Mucosa of rectum (tissue), 2 donors: Measurements from ENCODE around the gene NNMT.

ENCODE experiments used
- H3K27ac ChIP-seq, 2 donors: one replicate each; pipeline ENCODE4 v1.7.0; 2013; ENCODE audit warnings: inconsistent platforms in 2 of 2, low read depth in 2 of 2, low read length in 2 of 2
- H3K27me3 ChIP-seq, 2 donors: one replicate each; pipeline ENCODE4 v1.7.0; 2013; ENCODE audit warnings: low read length in 2 of 2; ENCODE audit not compliant: control insufficient read depth in 2 of 2, insufficient read depth in 2 of 2
- H3K36me3 ChIP-seq, 2 donors: one replicate each; pipeline ENCODE4 v1.7.0; 2013; ENCODE audit warnings: low read length in 2 of 2; ENCODE audit not compliant: control insufficient read depth in 2 of 2, insufficient read depth in 2 of 2
- H3K4me1 ChIP-seq, 2 donors: one replicate each; pipeline ENCODE4 v1.7.0; 2013; ENCODE audit warnings: low read length in 2 of 2, mild to moderate bottlenecking in 1 of 2; ENCODE audit not compliant: control insufficient read depth in 2 of 2, insufficient read depth in 2 of 2
- H3K4me3 ChIP-seq, 2 donors: one replicate each; pipeline ENCODE4 v1.7.0; 2013; ENCODE audit warnings: low read length in 2 of 2
- H3K9ac ChIP-seq, 2 donors: one replicate each; pipeline ENCODE4 v1.7.0; 2013; ENCODE audit warnings: low read length in 2 of 2, low read depth in 1 of 2, mild to moderate bottlenecking in 1 of 2
- H3K9me3 ChIP-seq, 2 donors: one replicate each; pipeline ENCODE4 v1.7.0; 2013; ENCODE audit warnings: low read length in 2 of 2; ENCODE audit not compliant: control insufficient read depth in 2 of 2
- donor health status: healthy.
- donor health status: Normal muscosa, but diverticular disease.

Gene NNMT

GRCh38 chr11:114342476-114342875, 46.3 kb downstream of the NNMT start:
- Histone ChIP-seq H3K27me3 (no peaks in the 10 kb centered on the region), H3K27ac (no peak overlapping the region), H3K9me3 (no peaks in the 10 kb centered on the region), H3K36me3 (no peaks in the 10 kb centered on the region), H3K4me3 (no peak overlapping the region), H3K4me1 (peaks cover 4 to 6% of the 10 kb centered on the region in 2 donors), H3K9ac (no peak overlapping the region)

GRCh38 chr11:114343020-114343419, 46.8 kb downstream of the NNMT start:
- Histone ChIP-seq H3K4me3 (no peak overlapping the region), H3K4me1 (peaks cover 4 to 6% of the 10 kb centered on the region in 2 donors), H3K27ac (no peak overlapping the region), H3K36me3 (no peaks in the 10 kb centered on the region), H3K9me3 (no peaks in the 10 kb centered on the region), H3K27me3 (no peaks in the 10 kb centered on the region), H3K9ac (no peak overlapping the region)

GRCh38 chr11:114343493-114343892, 47.3 kb downstream of the NNMT start:
- Histone ChIP-seq H3K4me1 (peaks cover 4 to 6% of the 10 kb centered on the region in 2 donors), H3K36me3 (no peaks in the 10 kb centered on the region), H3K9me3 (no peaks in the 10 kb centered on the region), H3K9ac (no peak overlapping the region), H3K27ac (no peak overlapping the region), H3K4me3 (no peak overlapping the region), H3K27me3 (no peaks in the 10 kb centered on the region)

- H3K9me3 ChIP-seq: no peaks in the 10 kb centered on the region
- H3K4me3 ChIP-seq: no peak overlapping the region
- no peaks in the 10 kb centered on the region for H3K36me3 ChIP-seq
- peaks cover 4 to 6% of the 10 kb centered on the region in 2 donors for H3K4me1 ChIP-seq
- no peaks in the 10 kb centered on the region for H3K27me3 ChIP-seq
- no peak overlapping the region for H3K9ac ChIP-seq
- no peak overlapping the region for H3K27ac ChIP-seq
Observed at GRCh38 chr11:114344494-114344893, 48.3 kb downstream of the NNMT start.

- H3K9me3 ChIP-seq: no peaks in the 10 kb centered on the region
- H3K27me3 ChIP-seq: no peaks in the 10 kb centered on the region
- no peak overlapping the region for H3K4me3 ChIP-seq
- no peak overlapping the region for H3K27ac ChIP-seq
- H3K9ac ChIP-seq: no peak overlapping the region
- H3K36me3 ChIP-seq: no peaks in the 10 kb centered on the region
- peaks cover under 1 to 2% of the 10 kb centered on the region in 2 donors for H3K4me1 ChIP-seq
Observed at GRCh38 chr11:114345575-114346222, 49.5 kb downstream of the NNMT start.

GRCh38 chr11:114346709-114347141, 50.5 kb downstream of the NNMT start:
- H3K27ac ChIP-seq: no peak overlapping the region
- H3K4me3 ChIP-seq: peak overlapping the region in 1 of 2 donors; percentile 50
- H3K4me1 ChIP-seq: no peaks in the 10 kb centered on the region
- no peaks in the 10 kb centered on the region for H3K36me3 ChIP-seq
- no peaks in the 10 kb centered on the region for H3K9me3 ChIP-seq
- no peaks in the 10 kb centered on the region for H3K27me3 ChIP-seq
- H3K9ac ChIP-seq: no peak overlapping the region

GRCh38 chr11:114348200-114349191, 52.3 kb downstream of the NNMT start:
- Histone ChIP-seq H3K9ac (no peak overlapping the region), H3K4me1 (no peaks in the 10 kb centered on the region), H3K27ac (no peak overlapping the region), H3K4me3 (no peak overlapping the region), H3K27me3 (no peaks in the 10 kb centered on the region), H3K9me3 (no peaks in the 10 kb centered on the region), H3K36me3 (no peaks in the 10 kb centered on the region)

GRCh38 chr11:114350022-114350421, 53.8 kb downstream of the NNMT start:
- Histone ChIP-seq H3K36me3 (no peaks in the 10 kb centered on the region), H3K27ac (no peak overlapping the region), H3K9ac (no peak overlapping the region), H3K4me1 (no peaks in the 10 kb centered on the region), H3K27me3 (no peaks in the 10 kb centered on the region), H3K4me3 (no peak overlapping the region), H3K9me3 (no peaks in the 10 kb centered on the region)

GRCh38 chr11:114353443-114353842, 57.2 kb downstream of the NNMT start:
- Histone ChIP-seq H3K9ac (no peak overlapping the region), H3K36me3 (no peaks in the 10 kb centered on the region), H3K27ac (no peak overlapping the region), H3K4me3 (no peak overlapping the region), H3K4me1 (no peaks in the 10 kb centered on the region), H3K9me3 (no peaks in the 10 kb centered on the region), H3K27me3 (no peaks in the 10 kb centered on the region)

GRCh38 chr11:114354076-114354475, 57.9 kb downstream of the NNMT start:
- H3K4me3 ChIP-seq: no peak overlapping the region
- no peaks in the 10 kb centered on the region for H3K36me3 ChIP-seq
- H3K9me3 ChIP-seq: no peaks in the 10 kb centered on the region
- H3K27ac ChIP-seq: no peak overlapping the region
- H3K27me3 ChIP-seq: no peaks in the 10 kb centered on the region
- no peak overlapping the region for H3K9ac ChIP-seq
- H3K4me1 ChIP-seq: no peaks in the 10 kb centered on the region
